Upper lobe of left lung (tissue), 6 donors: Measurements from ENCODE around the gene TMPRSS13. TPM values are rescaled to one million over a fixed set of nuclear protein-coding genes. Genes with fewer than 3 reads are reported as not detected.

Experiments
- ATAC-seq, 2 donors: fragments of 200-7000 bp; cut with Tn5 transposase; one replicate each; pipeline ENCODE4 v1.9.1; 2022; ENCODE audit warnings: mild to moderate bottlenecking in 2 of 2, moderate library complexity in 2 of 2; ENCODE audit not compliant: low FRiP score in 2 of 2
- DNase-seq, 2 donors: peaks; one replicate each; pipeline ENCODE4 v3.0.0-alpha.2; 2019 to 2020
- H3K27ac ChIP-seq, 4 donors: fragments of 200-600 bp; sonication (generic); one replicate each; pipeline ENCODE4 v1.5.1; 2016 to 2019
- H3K27me3 ChIP-seq, 4 donors: fragments of 200-600 bp; sonication (generic); one replicate each; pipeline ENCODE4 v1.5.1; 2017 to 2019
- H3K36me3 ChIP-seq, 4 donors: fragments of 200-600 bp; sonication (generic); one replicate each; pipeline ENCODE4 v1.5.1; 2016 to 2019
- H3K4me1 ChIP-seq, 4 donors: fragments of 200-600 bp; sonication (generic); one replicate each; pipeline ENCODE4 v1.5.1; 2018 to 2019
- H3K4me3 ChIP-seq, 4 donors: fragments of 200-600 bp; sonication (generic); one replicate each; pipeline ENCODE4 v1.5.1; 2017 to 2019; ENCODE audit warnings: mild to moderate bottlenecking in 2 of 4, moderate library complexity in 1 of 4
- H3K9me3 ChIP-seq, 4 donors: fragments of 200-600 bp; sonication (generic); one replicate each; pipeline ENCODE4 v1.5.1; 2018 to 2019
- CTCF ChIP-seq, 6 experiments: fragments of 450-650 bp in 4 of 6; fragments of 200-600 bp in 2 of 6; sonication (generic) in 2 of 6; IDR thresholded peaks; one replicate each; pipeline ENCODE4 v1.5.1; 2016 to 2019; ENCODE audit warnings: antibody characterized with exemption in 6 of 6
- EP300 ChIP-seq, 4 donors: sonication (generic); formaldehyde crosslinking; IDR thresholded peaks; one replicate each; pipeline ENCODE4 v1.5.1; 2017; ENCODE audit warnings: antibody characterized with exemption in 4 of 4, control low read depth in 2 of 4
- POLR2A ChIP-seq, 4 donors: fragments of 450-650 bp; IDR thresholded peaks; one replicate each; pipeline ENCODE4 v1.5.1; 2016 to 2017; ENCODE audit warnings: antibody characterized with exemption in 4 of 4, mild to moderate bottlenecking in 2 of 4
- POLR2AphosphoS5 ChIP-seq, 2 donors: sonication (generic); formaldehyde crosslinking; IDR thresholded peaks; one replicate each; pipeline ENCODE4 v1.5.1; 2017; ENCODE audit warnings: antibody characterized with exemption in 2 of 2
- WGBS, 2 donors: methylation state at CpG; one replicate each; pipeline ENCODE4 v1.1.5; 2017 to 2018; 5-methylcytosine and 5-hydroxymethylcytosine counted together
- total RNA-seq, 6 donors: library from RNA; depleted of rRNA in 4 of 6; stranded (reverse); fragments of >200 nt in 4 of 6; gene quantifications; one replicate each; pipeline versions ENCODE4 v1.1.0 to v1.2.1, GENCODE V29; 2016 to 2021
- donor health status: DM: no; HTN: no; CAD: no; lungs with moderate emphysema.
- donor health status: DM: no; HTN: yes; CAD: no; lungs with severe emphysema.

Gene TMPRSS13
- total RNA-seq, 6 donors from 2014 or later, result 4.6 to 26.2 (median 6.1) TPM

- TF ChIP-seq EP300 (IDR thresholded peaks at IDR 0.05), result no peak
- TF ChIP-seq POLR2AphosphoS5 (IDR thresholded peaks at IDR 0.05), result no peak
- no peak for TF ChIP-seq POLR2A (IDR thresholded peaks at IDR 0.05)
- TF ChIP-seq CTCF (IDR thresholded peaks at IDR 0.05), result no peak
- Histone ChIP-seq H3K9me3 (no peaks in the 10 kb centered on the region), H3K27me3 (no peaks in the 10 kb centered on the region), H3K27ac (no peak overlapping the region), H3K4me3 (no peak overlapping the region), H3K4me1 (peaks cover 3 to 11% (median 5%) of the 10 kb centered on the region in 4 donors), H3K36me3 (no peaks in the 10 kb centered on the region)
- ATAC-seq (no peak), DNase-seq (no peak)
- WGBS, 2 donors, result 82 to 86% methylated on average over 3 to 4 of the region's 4 CpGs
Measured at GRCh38 chr11:117905524-117905923, 23.7 kb downstream of the TMPRSS13 start.

DNA sequence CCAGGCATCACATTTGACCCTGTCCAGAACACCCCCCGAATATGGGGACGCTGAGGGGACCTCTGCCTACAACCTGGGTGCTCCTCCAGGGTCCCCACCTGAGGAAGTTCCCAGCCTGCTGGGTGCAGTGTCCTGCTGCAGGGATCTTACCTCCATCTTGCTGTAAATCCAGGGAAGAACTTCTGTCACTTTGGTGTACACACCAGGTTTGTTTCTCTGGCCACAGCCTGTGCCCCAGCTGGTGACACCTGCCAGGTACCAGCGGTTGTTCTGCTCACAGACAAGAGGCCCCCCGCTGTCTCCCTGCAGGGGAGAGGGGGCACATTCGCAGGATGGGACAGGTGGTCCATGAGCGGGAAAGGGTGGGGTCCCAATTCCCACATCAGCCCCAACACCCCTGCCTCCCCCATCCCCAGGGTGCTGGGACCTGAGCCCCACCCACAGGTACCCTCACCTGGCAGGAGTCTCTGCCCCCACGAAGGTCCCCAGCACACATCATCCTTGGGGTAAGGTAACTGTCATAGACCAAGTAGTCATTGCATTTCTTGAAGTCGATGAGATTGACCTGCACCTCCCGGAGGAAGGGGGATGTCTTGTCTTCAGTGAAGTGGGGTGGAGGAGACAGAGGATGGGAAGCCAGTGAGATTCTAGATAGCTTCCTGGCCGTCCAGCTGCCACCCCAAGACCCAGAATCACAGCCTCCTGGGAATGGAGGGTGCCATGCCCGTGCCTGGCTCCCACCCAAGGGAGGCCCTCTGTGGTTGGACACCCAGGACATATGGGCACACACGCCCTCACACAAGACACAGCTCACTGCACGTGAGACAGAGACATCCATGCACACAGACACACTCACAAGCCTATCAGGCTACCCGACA, 25.5 kb downstream of the TMPRSS13 start:
- no peaks in the 10 kb centered on the region for H3K9me3 ChIP-seq
- TF ChIP-seq CTCF (IDR thresholded peaks at IDR 0.05), result no peak
- no peak for TF ChIP-seq POLR2AphosphoS5 (IDR thresholded peaks at IDR 0.05)
- no peak for TF ChIP-seq POLR2A (IDR thresholded peaks at IDR 0.05)
- TF ChIP-seq EP300 (IDR thresholded peaks at IDR 0.05), result no peak
- WGBS, 2 donors, result 88 to 90% methylated on average over 7 to 14 of the region's 14 CpGs
- ATAC-seq, result no peak
- H3K27ac ChIP-seq, result no peak overlapping the region
- H3K4me1 ChIP-seq, result peaks cover 3 to 11% (median 5%) of the 10 kb centered on the region in 4 donors
- no peaks in the 10 kb centered on the region for H3K27me3 ChIP-seq
- no peak overlapping the region for H3K4me3 ChIP-seq
- DNase-seq, result peak; percentile 15 to 33
- no peaks in the 10 kb centered on the region for H3K36me3 ChIP-seq

DNA sequence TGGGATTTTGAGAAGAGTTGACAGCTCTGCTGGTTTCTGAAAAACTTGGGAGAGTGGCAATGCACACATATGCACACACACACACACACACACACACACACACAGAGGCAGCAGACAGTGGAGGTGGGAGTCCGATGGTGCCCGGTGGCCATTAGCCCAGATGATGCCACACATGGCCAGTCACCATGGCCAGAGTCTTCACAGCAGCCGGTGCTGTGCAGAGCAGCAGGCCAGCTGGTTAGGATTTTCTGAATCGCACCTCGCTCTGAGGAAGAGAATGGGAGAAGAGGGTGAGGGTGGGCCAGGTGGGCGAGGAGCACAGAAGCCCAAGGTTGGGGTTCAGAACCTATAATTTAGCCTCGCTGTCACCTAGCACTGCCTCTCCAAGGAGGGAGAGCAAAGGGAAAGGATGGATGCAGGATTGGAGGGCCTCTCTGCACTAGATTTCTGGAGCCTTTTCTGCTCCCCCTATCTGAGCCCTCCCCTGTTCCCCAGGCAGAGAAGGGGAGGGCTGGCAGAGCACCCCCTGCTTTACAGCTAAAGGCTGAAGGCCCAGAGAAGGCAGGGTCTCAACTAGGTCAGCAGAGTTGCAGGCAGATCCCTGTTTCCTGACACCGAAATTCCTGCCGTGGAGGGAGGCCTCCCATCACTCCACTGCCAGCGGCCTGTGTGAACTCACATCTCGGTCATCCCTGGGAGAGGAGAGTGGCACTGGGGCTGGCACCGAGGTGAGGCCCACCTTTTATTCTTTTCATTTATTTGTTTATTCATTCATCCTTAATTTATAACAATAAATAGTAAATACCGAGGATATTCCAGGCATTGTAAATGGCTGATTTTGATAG, 27.0 kb downstream of the TMPRSS13 start:
- Histone ChIP-seq H3K4me1 (peaks cover 0 to 5% (median under 1%) of the 10 kb centered on the region in 4 donors), H3K4me3 (no peak overlapping the region), H3K27ac (no peak overlapping the region), H3K27me3 (no peaks in the 10 kb centered on the region), H3K36me3 (no peaks in the 10 kb centered on the region), H3K9me3 (no peaks in the 10 kb centered on the region)
- DNase-seq, result peak in 1 of 2 donors; percentile 8
- no peak for TF ChIP-seq POLR2AphosphoS5 (IDR thresholded peaks at IDR 0.05)
- 88 to 93% methylated on average over 12 to 13 of the region's 13 CpGs for WGBS, 2 donors
- ATAC-seq, result no peak

DNA sequence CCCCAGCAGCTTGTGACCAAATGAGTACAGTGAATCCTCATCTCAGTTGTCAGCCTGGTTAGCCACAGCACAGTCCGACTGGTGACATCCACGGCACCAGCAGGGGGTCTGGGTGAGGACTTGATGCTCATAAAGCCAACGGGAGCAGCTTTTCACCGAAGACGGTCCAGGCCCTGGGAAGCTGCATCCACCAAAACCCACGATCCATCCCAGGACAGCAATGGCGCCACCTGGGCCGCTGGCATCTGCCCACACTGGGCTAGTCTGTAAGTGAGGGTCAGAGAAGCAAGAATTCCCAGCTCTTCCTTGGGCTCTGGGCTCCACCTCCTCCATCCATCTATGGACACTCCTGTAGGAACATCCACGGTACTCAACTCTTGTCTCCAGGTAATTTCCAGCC, 27.6 kb downstream of the TMPRSS13 start:
- peak; percentile 15 to 48 for DNase-seq

More for the DNA sequence above, 27.6 kb downstream of the TMPRSS13 start:
- ATAC-seq, result no peak
- no peak overlapping the region for H3K4me3 ChIP-seq
- no peaks in the 10 kb centered on the region for H3K27me3 ChIP-seq
- WGBS, 2 donors, result 99 to 100% methylated on average over 6 to 9 of the region's 9 CpGs
- no peaks in the 10 kb centered on the region for H3K36me3 ChIP-seq
- no peak overlapping the region for H3K27ac ChIP-seq
- no peaks in the 10 kb centered on the region for H3K9me3 ChIP-seq
- H3K4me1 ChIP-seq, result no peaks in the 10 kb centered on the region
- TF ChIP-seq POLR2A (IDR thresholded peaks at IDR 0.05), result no peak
- no peak for TF ChIP-seq POLR2AphosphoS5 (IDR thresholded peaks at IDR 0.05)
- TF ChIP-seq EP300 (IDR thresholded peaks at IDR 0.05), result no peak
- TF ChIP-seq CTCF (IDR thresholded peaks at IDR 0.05), result no peak
